ENCODE measurements around the gene TXNRD2.

Gene TXNRD2

GRCh38 chr22:19957445-19957844 is 15.8 kb upstream of the TXNRD2 start:
- Histone ChIP-seq H3K36me3 (ENCODE audit: control insufficient read depth, insufficient read depth, low read length) (no peaks in the 10 kb centered on the region), H3K27ac (ENCODE audit: low read depth, low read length) (no peak overlapping the region), H3K4me3 (ENCODE audit: low read depth, low read length) (no peak overlapping the region), H3K27me3 (ENCODE audit: control insufficient read depth, insufficient read depth, low read length) (no peaks in the 10 kb centered on the region), H3K9ac (ENCODE audit: low read length) (no peak overlapping the region), H3K4me1 (ENCODE audit: control insufficient read depth, insufficient read depth, low read length) (peaks cover 13% of the 10 kb centered on the region), H3K9me3 (ENCODE audit: control insufficient read depth, insufficient read depth, low read depth, low read length) (no peaks in the 10 kb centered on the region)

- no peaks in the 10 kb centered on the region for H3K9me3 ChIP-seq (ENCODE audit: control insufficient read depth, insufficient read depth, low read depth, low read length)
- no peaks in the 10 kb centered on the region for H3K36me3 ChIP-seq (ENCODE audit: control insufficient read depth, insufficient read depth, low read length)
- H3K9ac ChIP-seq (ENCODE audit: low read length): no peak overlapping the region
- no peak overlapping the region for H3K27ac ChIP-seq (ENCODE audit: low read depth, low read length)
- H3K4me3 ChIP-seq (ENCODE audit: low read depth, low read length): no peak overlapping the region
- no peaks in the 10 kb centered on the region for H3K27me3 ChIP-seq (ENCODE audit: control insufficient read depth, insufficient read depth, low read length)
- peaks cover 12% of the 10 kb centered on the region for H3K4me1 ChIP-seq (ENCODE audit: control insufficient read depth, insufficient read depth, low read length)
Observed at GRCh38 chr22:19955241-19956128, 13.9 kb upstream of the TXNRD2 start.

- Histone ChIP-seq H3K9me3 (ENCODE audit: control insufficient read depth, insufficient read depth, low read depth, low read length) (no peaks in the 10 kb centered on the region), H3K4me1 (ENCODE audit: control insufficient read depth, insufficient read depth, low read length) (no peaks in the 10 kb centered on the region), H3K27ac (ENCODE audit: low read depth, low read length) (no peak overlapping the region), H3K4me3 (ENCODE audit: low read depth, low read length) (no peak overlapping the region), H3K36me3 (ENCODE audit: control insufficient read depth, insufficient read depth, low read length) (no peaks in the 10 kb centered on the region), H3K27me3 (ENCODE audit: control insufficient read depth, insufficient read depth, low read length) (no peaks in the 10 kb centered on the region), H3K9ac (ENCODE audit: low read length) (no peak overlapping the region)
Observed at GRCh38 chr22:19951346-19951745, 9.7 kb upstream of the TXNRD2 start.

- H3K9ac ChIP-seq (ENCODE audit: low read length): no peak overlapping the region
Observed at GRCh38 chr22:19948057-19948760, 6.6 kb upstream of the TXNRD2 start.

GRCh38 chr22:19943082-19944026 is 1.7 kb upstream of the TXNRD2 start:
- H3K4me3 ChIP-seq (ENCODE audit: low read depth, low read length): no peak overlapping the region
- H3K27me3 ChIP-seq (ENCODE audit: control insufficient read depth, insufficient read depth, low read length): no peaks in the 10 kb centered on the region
- H3K36me3 ChIP-seq (ENCODE audit: control insufficient read depth, insufficient read depth, low read length): no peaks in the 10 kb centered on the region
- no peaks in the 10 kb centered on the region for H3K9me3 ChIP-seq (ENCODE audit: control insufficient read depth, insufficient read depth, low read depth, low read length)
- H3K27ac ChIP-seq (ENCODE audit: low read depth, low read length): no peak overlapping the region
- no peak overlapping the region for H3K9ac ChIP-seq (ENCODE audit: low read length)
- peaks cover 12% of the 10 kb centered on the region; the same call in 1 of the 2 replicates for H3K4me1 ChIP-seq (ENCODE audit: control insufficient read depth, insufficient read depth, low read length)

More at GRCh38 chr22:19948057-19948760, 6.6 kb upstream of the TXNRD2 start:
- H3K27ac ChIP-seq (ENCODE audit: low read depth, low read length): no peak overlapping the region
- H3K4me1 ChIP-seq (ENCODE audit: control insufficient read depth, insufficient read depth, low read length): peaks cover 5% of the 10 kb centered on the region; the same call in 1 of the 2 replicates
- no peaks in the 10 kb centered on the region for H3K36me3 ChIP-seq (ENCODE audit: control insufficient read depth, insufficient read depth, low read length)
- H3K4me3 ChIP-seq (ENCODE audit: low read depth, low read length): no peak overlapping the region
- H3K27me3 ChIP-seq (ENCODE audit: control insufficient read depth, insufficient read depth, low read length): no peaks in the 10 kb centered on the region
- H3K9me3 ChIP-seq (ENCODE audit: control insufficient read depth, insufficient read depth, low read depth, low read length): no peaks in the 10 kb centered on the region

GRCh38 chr22:19942157-19943081 is 801 bp upstream of the TXNRD2 start:
- Histone ChIP-seq H3K9me3 (ENCODE audit: control insufficient read depth, insufficient read depth, low read depth, low read length) (no peaks in the 10 kb centered on the region), H3K36me3 (ENCODE audit: control insufficient read depth, insufficient read depth, low read length) (no peaks in the 10 kb centered on the region), H3K27ac (ENCODE audit: low read depth, low read length) (no peak overlapping the region), H3K4me3 (ENCODE audit: low read depth, low read length) (no peak overlapping the region), H3K27me3 (ENCODE audit: control insufficient read depth, insufficient read depth, low read length) (no peaks in the 10 kb centered on the region), H3K9ac (ENCODE audit: low read length) (no peak overlapping the region), H3K4me1 (ENCODE audit: control insufficient read depth, insufficient read depth, low read length) (peaks cover 12% of the 10 kb centered on the region; the same call in 1 of the 2 replicates)

GRCh38 chr22:19940536-19941364 is 868 bp downstream of the TXNRD2 start:
- Histone ChIP-seq H3K4me1 (ENCODE audit: control insufficient read depth, insufficient read depth, low read length) (peaks cover 12% of the 10 kb centered on the region; the same call in 1 of the 2 replicates), H3K36me3 (ENCODE audit: control insufficient read depth, insufficient read depth, low read length) (no peaks in the 10 kb centered on the region), H3K4me3 (ENCODE audit: low read depth, low read length) (no peak overlapping the region), H3K27me3 (ENCODE audit: control insufficient read depth, insufficient read depth, low read length) (no peaks in the 10 kb centered on the region), H3K27ac (ENCODE audit: low read depth, low read length) (no peak overlapping the region), H3K9ac (ENCODE audit: low read length) (no peak overlapping the region), H3K9me3 (ENCODE audit: control insufficient read depth, insufficient read depth, low read depth, low read length) (peaks cover 12% of the 10 kb centered on the region)

GRCh38 chr22:19937616-19938473 is 3.8 kb downstream of the TXNRD2 start:
- H3K27me3 ChIP-seq (ENCODE audit: control insufficient read depth, insufficient read depth, low read length): no peaks in the 10 kb centered on the region
- no peak overlapping the region for H3K4me3 ChIP-seq (ENCODE audit: low read depth, low read length)
- H3K9ac ChIP-seq (ENCODE audit: low read length): no peak overlapping the region
- peaks cover 15% of the 10 kb centered on the region for H3K9me3 ChIP-seq (ENCODE audit: control insufficient read depth, insufficient read depth, low read depth, low read length)
- no peak overlapping the region for H3K27ac ChIP-seq (ENCODE audit: low read depth, low read length)
- H3K36me3 ChIP-seq (ENCODE audit: control insufficient read depth, insufficient read depth, low read length): no peaks in the 10 kb centered on the region
- H3K4me1 ChIP-seq (ENCODE audit: control insufficient read depth, insufficient read depth, low read length): peaks cover 3% of the 10 kb centered on the region; the same call in 1 of the 2 replicates

GRCh38 chr22:19936513-19936912 is 5.1 kb downstream of the TXNRD2 start:
- H3K4me1 ChIP-seq (ENCODE audit: control insufficient read depth, insufficient read depth, low read length): no peaks in the 10 kb centered on the region
- H3K9me3 ChIP-seq (ENCODE audit: control insufficient read depth, insufficient read depth, low read depth, low read length): peaks cover 15% of the 10 kb centered on the region
- no peaks in the 10 kb centered on the region for H3K27me3 ChIP-seq (ENCODE audit: control insufficient read depth, insufficient read depth, low read length)
- no peak overlapping the region for H3K27ac ChIP-seq (ENCODE audit: low read depth, low read length)
- no peaks in the 10 kb centered on the region for H3K36me3 ChIP-seq (ENCODE audit: control insufficient read depth, insufficient read depth, low read length)
- no peak overlapping the region for H3K4me3 ChIP-seq (ENCODE audit: low read depth, low read length)
- H3K9ac ChIP-seq (ENCODE audit: low read length): no peak overlapping the region
